HG03095 (cell line): ENCODE measurements around the gene NAV2.

ENCODE experiments used
- ATAC-seq: cut with Tn5 transposase; IDR thresholded peaks from one replicate; pipeline ENCODE4 v1.9.1; 2021; ENCODE audit warnings: moderate library complexity; ENCODE audit not compliant: unreplicated experiment

Gene NAV2

GRCh38 chr11:19853016-19853415, 140.4 kb downstream of the NAV2 start:
- no peak for ATAC-seq

- ATAC-seq = no peak
These were observed 141.3 kb downstream of the NAV2 start for GRCh38 chr11:19853920-19854319.

- ATAC-seq = no peak
These were observed 148.5 kb downstream of the NAV2 start for GRCh38 chr11:19861171-19861570.

- no peak for ATAC-seq
These were observed 149.5 kb downstream of the NAV2 start for GRCh38 chr11:19862091-19862490.

- ATAC-seq = no peak
These were observed 151.8 kb downstream of the NAV2 start for GRCh38 chr11:19864141-19865140.

- ATAC-seq = no peak
These were observed 153.4 kb downstream of the NAV2 start for GRCh38 chr11:19866037-19866436.

- ATAC-seq = no peak
These were observed 153.9 kb downstream of the NAV2 start for GRCh38 chr11:19866521-19866920.

- ATAC-seq = no peak
These were observed 154.4 kb downstream of the NAV2 start for GRCh38 chr11:19867064-19867463.

GRCh38 chr11:19868281-19868821, 155.7 kb downstream of the NAV2 start:
- ATAC-seq = no peak

GRCh38 chr11:19868871-19869270, 156.2 kb downstream of the NAV2 start:
- ATAC-seq = no peak

- no peak for ATAC-seq
These were observed 156.8 kb downstream of the NAV2 start for GRCh38 chr11:19869466-19869865.

- ATAC-seq = no peak
These were observed 157.4 kb downstream of the NAV2 start for GRCh38 chr11:19869946-19870589.

GRCh38 chr11:19871531-19871930, 158.9 kb downstream of the NAV2 start:
- no peak for ATAC-seq

GRCh38 chr11:19872512-19873145, 160.0 kb downstream of the NAV2 start:
- ATAC-seq = no peak

- ATAC-seq = no peak
These were observed 161.1 kb downstream of the NAV2 start for GRCh38 chr11:19873730-19874129.

- ATAC-seq = no peak
These were observed 161.6 kb downstream of the NAV2 start for GRCh38 chr11:19874266-19874665.

GRCh38 chr11:19876750-19877149, 164.1 kb downstream of the NAV2 start:
- ATAC-seq = no peak

GRCh38 chr11:19878520-19878919, 165.9 kb downstream of the NAV2 start:
- no peak for ATAC-seq

GRCh38 chr11:19879307-19880087, 166.9 kb downstream of the NAV2 start:
- no peak for ATAC-seq

GRCh38 chr11:19880088-19880345, 167.4 kb downstream of the NAV2 start:
- ATAC-seq = no peak

GRCh38 chr11:19881177-19881576, 168.5 kb downstream of the NAV2 start:
- no peak for ATAC-seq
